CD4-positive, alpha-beta T cell (primary cell): ENCODE results near the gene MACROD2. TPM values are rescaled to one million over a fixed set of nuclear protein-coding genes. Genes with fewer than 3 reads are reported as not detected.

Source experiments
- ATAC-seq: fragments of 200-7000 bp; cut with Tn5 transposase; one replicate; pipeline ENCODE4 v1.10.0; 2022; ENCODE audit warnings: mild to moderate bottlenecking; ENCODE audit not compliant: poor library complexity
- CTCF ChIA-PET: fragments of 350-600 bp; sonication (Branson Sonifier 250); formaldehyde crosslinking; loops from one replicate; lab custom pipeline; 2021; ENCODE audit warnings: antibody characterized with exemption, inconsistent platforms; lab: Charles Lee
- POLR2A ChIA-PET: fragments of 350-600 bp; sonication (Branson Sonifier 250); formaldehyde crosslinking; loops from one replicate; lab custom pipeline; 2021; ENCODE audit warnings: antibody characterized with exemption, inconsistent platforms; lab: Charles Lee
- DNase-seq, 14 experiments: peaks; one replicate each; pipeline ENCODE4 v3.0.0-alpha.2; 2013 to 2020; ENCODE audit warnings: mixed read lengths in 2 of 14
- H3K27ac ChIP-seq, 2 donors: one replicate each; pipeline versions ENCODE4 v1.5.1 to v1.7.0; 2013; ENCODE audit warnings: low read length in 2 of 2, low read depth in 1 of 2, mild to moderate bottlenecking in 1 of 2
- H3K27me3 ChIP-seq, 2 experiments: 1 replicate in 1 of 2; 2 replicates in 1 of 2; pipeline versions ENCODE4 v1.6.1 to v1.7.0; 2013; ENCODE audit warnings: low read length in 2 of 2, control low read depth in 1 of 2, mild to moderate bottlenecking in 1 of 2, moderate library complexity in 1 of 2; ENCODE audit not compliant: insufficient read depth in 2 of 2, control insufficient read depth in 1 of 2
- H3K36me3 ChIP-seq: one replicate; pipeline ENCODE4 v1.6.1; 2013; ENCODE audit warnings: low read length, control low read depth; ENCODE audit not compliant: insufficient read depth
- H3K4me1 ChIP-seq: one replicate; pipeline ENCODE4 v1.6.1; 2013; ENCODE audit warnings: low read length, control low read depth; ENCODE audit not compliant: insufficient read depth
- H3K4me3 ChIP-seq: one replicate; pipeline ENCODE4 v1.5.1; 2013; ENCODE audit warnings: mild to moderate bottlenecking, low read length, moderate library complexity
- H3K9me3 ChIP-seq, 2 experiments: 1 replicate in 1 of 2; 2 replicates in 1 of 2; pipeline versions ENCODE4 v1.6.1 to v1.7.0; 2013; ENCODE audit warnings: low read length in 2 of 2, mild to moderate bottlenecking in 2 of 2, control low read depth in 1 of 2, moderate library complexity in 1 of 2; ENCODE audit not compliant: control insufficient read depth in 1 of 2, insufficient read depth in 1 of 2
- H3K27ac Mint-ChIP-seq: one replicate; pipeline ENCODE4 v1.8.0; 2020; ENCODE audit warnings: mixed read lengths
- H3K27me3 Mint-ChIP-seq: one replicate; pipeline ENCODE4 v1.8.0; 2021; ENCODE audit warnings: mixed read lengths
- H3K36me3 Mint-ChIP-seq: one replicate; pipeline ENCODE4 v1.8.0; 2021; ENCODE audit warnings: low read depth, mixed read lengths
- H3K4me1 Mint-ChIP-seq: one replicate; pipeline ENCODE4 v1.8.0; 2021; ENCODE audit warnings: low read depth, mixed read lengths
- H3K4me3 Mint-ChIP-seq: one replicate; pipeline ENCODE4 v1.8.0; 2020; ENCODE audit warnings: mild to moderate bottlenecking, mixed read lengths
- H3K9me3 Mint-ChIP-seq: one replicate; pipeline ENCODE4 v1.8.0; 2020; ENCODE audit warnings: mixed read lengths
- intact Hi-C, 2 experiments: fragments of 100-400 bp; cut with DNase I in 1 of 2; cut with micrococcal nuclease in 1 of 2; formaldehyde crosslinking; loops; one replicate each; pipeline versions ENCODE4 v1.15.1 to v1.9.0; 2023 to 2025; cut with DNase I, micrococcal nuclease
- total RNA-seq, 174 experiments: library from RNA in 2 of 174; stranded (reverse) in 2 of 174; gene quantifications; one replicate each; pipeline ENCODE4 v1.2.3 and lab custom pipeline; 2021 to 2026
- TF ChIP-seq, protein P1 (sequence below): fragments of 200-600 bp; IDR thresholded peaks from one replicate; pipeline ENCODE4 v1.8.0; 2022; ENCODE audit warnings: antibody characterized with exemption, mild to moderate bottlenecking

MACROD2 gene
- total RNA-seq, 2 experiments from 2014 or later, result not detected

DNA sequence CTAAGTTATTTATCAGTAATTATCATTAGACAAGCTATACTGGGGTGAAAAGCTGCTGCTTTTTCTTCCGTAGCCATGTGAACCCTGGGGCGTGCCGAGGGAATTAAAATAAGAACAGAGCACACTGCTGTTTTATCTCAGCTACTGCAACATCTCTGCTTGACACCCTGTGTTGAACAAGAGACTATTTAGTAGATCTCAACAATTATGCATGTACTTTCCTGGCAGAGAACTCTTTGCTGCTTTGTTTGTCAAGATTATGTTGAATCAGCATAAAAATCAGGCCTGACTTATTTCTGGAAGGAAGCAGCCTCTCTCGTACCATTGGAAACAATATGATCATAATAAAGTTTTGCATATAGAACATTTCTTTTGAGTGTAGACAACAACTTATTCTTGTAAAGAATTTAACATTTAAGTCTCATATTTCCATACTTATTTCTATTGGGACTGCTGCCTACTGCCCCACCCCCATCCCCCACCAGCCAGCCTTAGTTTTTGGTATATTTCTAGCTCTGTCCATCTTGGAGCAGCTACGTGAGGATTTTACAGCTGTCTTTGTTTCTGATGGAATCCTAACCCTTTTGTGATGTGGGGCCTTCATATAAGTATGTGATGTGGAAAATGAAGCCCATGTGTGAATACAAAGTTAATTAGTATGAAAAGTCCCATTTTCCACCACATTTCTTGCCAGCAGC lies 1566.5 kb downstream of the MACROD2 start:
- ChIA-PET CTCF (no interaction called here), POLR2A (no interaction called here)
- DNase-seq (no peak), ATAC-seq (no peak)
- no peaks in the 10 kb centered on the region for H3K4me1 Mint-ChIP-seq
- H3K27me3 Mint-ChIP-seq, result no peaks in the 10 kb centered on the region
- H3K4me3 ChIP-seq, result no peak overlapping the region
- no peaks in the 10 kb centered on the region for H3K36me3 Mint-ChIP-seq
- peaks cover 0 to 5% of the 10 kb centered on the region in 2 experiments for H3K9me3 ChIP-seq
- no peak overlapping the region for H3K27ac Mint-ChIP-seq
- no peaks in the 10 kb centered on the region for H3K27me3 ChIP-seq
- H3K9me3 Mint-ChIP-seq, result peaks cover 6% of the 10 kb centered on the region
- no peak overlapping the region for H3K27ac ChIP-seq
- no peaks in the 10 kb centered on the region for H3K36me3 ChIP-seq
- H3K4me3 Mint-ChIP-seq, result no peak overlapping the region
- intact Hi-C loops, result no loop called here
- no peaks in the 10 kb centered on the region for H3K4me1 ChIP-seq
- TF ChIP-seq, protein P1, sequence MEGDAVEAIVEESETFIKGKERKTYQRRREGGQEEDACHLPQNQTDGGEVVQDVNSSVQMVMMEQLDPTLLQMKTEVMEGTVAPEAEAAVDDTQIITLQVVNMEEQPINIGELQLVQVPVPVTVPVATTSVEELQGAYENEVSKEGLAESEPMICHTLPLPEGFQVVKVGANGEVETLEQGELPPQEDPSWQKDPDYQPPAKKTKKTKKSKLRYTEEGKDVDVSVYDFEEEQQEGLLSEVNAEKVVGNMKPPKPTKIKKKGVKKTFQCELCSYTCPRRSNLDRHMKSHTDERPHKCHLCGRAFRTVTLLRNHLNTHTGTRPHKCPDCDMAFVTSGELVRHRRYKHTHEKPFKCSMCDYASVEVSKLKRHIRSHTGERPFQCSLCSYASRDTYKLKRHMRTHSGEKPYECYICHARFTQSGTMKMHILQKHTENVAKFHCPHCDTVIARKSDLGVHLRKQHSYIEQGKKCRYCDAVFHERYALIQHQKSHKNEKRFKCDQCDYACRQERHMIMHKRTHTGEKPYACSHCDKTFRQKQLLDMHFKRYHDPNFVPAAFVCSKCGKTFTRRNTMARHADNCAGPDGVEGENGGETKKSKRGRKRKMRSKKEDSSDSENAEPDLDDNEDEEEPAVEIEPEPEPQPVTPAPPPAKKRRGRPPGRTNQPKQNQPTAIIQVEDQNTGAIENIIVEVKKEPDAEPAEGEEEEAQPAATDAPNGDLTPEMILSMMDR, result no peak

DNA sequence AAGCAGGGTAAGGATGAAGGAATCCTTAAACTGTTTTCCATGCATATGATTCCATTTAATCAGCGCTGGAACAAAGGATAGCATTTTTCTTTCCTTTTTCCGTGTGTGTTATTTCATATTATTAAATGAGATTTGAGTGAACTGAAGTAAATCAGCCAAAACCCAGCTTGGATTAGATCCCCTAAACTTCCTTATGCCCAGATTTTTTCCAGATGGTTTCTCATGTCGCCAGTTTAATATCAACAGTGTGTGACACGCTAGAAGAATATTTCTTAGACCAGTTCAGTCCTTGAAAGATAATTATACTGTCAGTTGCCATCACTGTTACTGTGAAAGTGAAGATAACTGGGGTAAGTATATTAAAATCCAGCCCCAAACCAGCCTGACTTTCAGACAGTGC lies 1568.5 kb downstream of the MACROD2 start:
- H3K9me3 ChIP-seq, result peaks cover 0 to 3% of the 10 kb centered on the region in 2 experiments
- intact Hi-C loops, result no loop called here
- H3K27me3 ChIP-seq, result no peaks in the 10 kb centered on the region
- no peaks in the 10 kb centered on the region for H3K4me1 ChIP-seq
- no peaks in the 10 kb centered on the region for H3K27me3 Mint-ChIP-seq
- H3K36me3 ChIP-seq, result no peaks in the 10 kb centered on the region
- H3K4me3 ChIP-seq, result no peak overlapping the region
- ChIA-PET CTCF (no interaction called here), POLR2A (no interaction called here)
- TF ChIP-seq, protein P1, result no peak
- ATAC-seq (no peak), DNase-seq (no peak)
- H3K4me1 Mint-ChIP-seq, result no peaks in the 10 kb centered on the region
- H3K4me3 Mint-ChIP-seq, result no peak overlapping the region
- no peaks in the 10 kb centered on the region for H3K36me3 Mint-ChIP-seq
- no peak overlapping the region for H3K27ac Mint-ChIP-seq
- no peak overlapping the region for H3K27ac ChIP-seq
- peaks cover 6% of the 10 kb centered on the region for H3K9me3 Mint-ChIP-seq

DNA sequence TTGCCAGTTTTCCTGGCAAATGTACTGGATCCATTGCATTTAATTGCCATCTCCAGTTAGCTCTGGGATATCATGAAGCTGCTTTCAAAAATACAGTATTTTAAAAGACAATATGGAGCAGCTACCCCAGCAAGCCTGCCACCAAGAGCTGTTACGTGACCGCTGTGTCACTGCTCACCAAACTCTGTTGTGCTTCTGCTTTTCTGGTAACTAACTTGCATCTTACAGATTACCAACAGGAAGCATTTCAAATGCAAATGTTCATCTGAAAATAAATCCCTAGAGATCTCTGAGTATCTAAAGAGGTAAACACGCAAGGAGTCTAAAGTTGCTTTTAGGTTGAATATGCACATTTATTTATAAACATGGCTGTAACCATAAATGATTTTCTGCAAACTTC lies 1569.7 kb downstream of the MACROD2 start:
- DNase-seq, result no peak
- Histone ChIP-seq H3K4me3 (no peak overlapping the region), H3K27ac (no peak overlapping the region), H3K27me3 (no peaks in the 10 kb centered on the region), H3K9me3 (peaks cover 0 to 3% of the 10 kb centered on the region in 2 experiments), H3K36me3 (no peaks in the 10 kb centered on the region), H3K4me1 (no peaks in the 10 kb centered on the region)
- Mint-ChIP-seq H3K27me3 (no peaks in the 10 kb centered on the region), H3K4me3 (no peak overlapping the region), H3K9me3 (no peaks in the 10 kb centered on the region), H3K36me3 (no peaks in the 10 kb centered on the region), H3K4me1 (no peaks in the 10 kb centered on the region), H3K27ac (no peak overlapping the region)
- TF ChIP-seq, protein P1, result no peak
- intact Hi-C loops, result no loop called here
- ATAC-seq, result no peak
- CTCF ChIA-PET, result no interaction called here
- POLR2A ChIA-PET, result no interaction called here
